Activated naive CD4-positive, alpha-beta T cell treated with anti-CD3 and anti-CD28 coated beads for 36 hours (primary cell): Measurements from ENCODE around the gene SLC39A9. TPM values are rescaled to one million over a fixed set of nuclear protein-coding genes. Genes with fewer than 3 reads are reported as not detected.

Experiments
- CTCF ChIA-PET: fragments of 350-600 bp; sonication (Branson Sonifier 250); formaldehyde crosslinking; loops from one replicate; lab custom pipeline; 2021; ENCODE audit warnings: antibody characterized with exemption; lab: Charles Lee
- DNase-seq: peaks from one replicate; pipeline ENCODE4 v3.0.0-alpha.2; 2020
- H3K27ac Mint-ChIP-seq: one replicate; pipeline ENCODE4 v1.8.0; 2021; ENCODE audit warnings: mild to moderate bottlenecking, mixed read lengths
- H3K27me3 Mint-ChIP-seq: one replicate; pipeline ENCODE4 v1.8.0; 2021; ENCODE audit warnings: low read depth, mixed read lengths
- H3K36me3 Mint-ChIP-seq: one replicate; pipeline ENCODE4 v1.8.0; 2021; ENCODE audit warnings: low read depth, mixed read lengths
- H3K4me1 Mint-ChIP-seq: one replicate; pipeline ENCODE4 v1.8.0; 2021; ENCODE audit warnings: low read depth, mixed read lengths
- H3K4me3 Mint-ChIP-seq: one replicate; pipeline ENCODE4 v1.8.0; 2021; ENCODE audit warnings: mild to moderate bottlenecking, moderate library complexity, mixed read lengths
- H3K9me3 Mint-ChIP-seq: one replicate; pipeline ENCODE4 v1.8.0; 2021; ENCODE audit warnings: mixed read lengths
- intact Hi-C: fragments of 100-400 bp; cut with micrococcal nuclease; formaldehyde crosslinking; loops from one replicate; pipeline ENCODE4 v1.15.1; 2023
- total RNA-seq, 2 experiments: library from RNA; stranded (reverse); gene quantifications; one replicate each; pipeline ENCODE4 v1.2.3, GENCODE V29; 2021

SLC39A9 gene
- total RNA-seq, 2 experiments from 2014 or later, result 53.4 to 54.5 TPM

DNA sequence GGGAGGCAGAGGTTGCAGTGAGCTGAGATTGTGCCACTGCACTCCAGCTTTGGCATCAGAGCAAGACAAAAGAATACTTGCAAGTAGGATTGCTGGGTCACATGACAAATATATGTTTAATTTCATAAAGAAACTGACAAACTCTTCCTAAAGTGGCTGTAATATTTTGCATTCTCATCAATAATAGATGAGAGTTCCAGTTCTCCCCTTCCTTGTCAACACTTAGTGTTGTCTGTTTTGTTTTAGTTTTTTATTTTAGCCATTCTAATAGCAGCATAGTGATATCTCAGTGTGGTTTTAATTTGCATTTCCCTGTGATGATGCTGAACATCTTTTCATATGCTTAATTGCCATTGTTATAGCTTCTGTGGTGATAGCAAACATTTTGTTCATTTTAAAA lies 31.2 kb downstream of the SLC39A9 start:
- H3K36me3 Mint-ChIP-seq, result peaks cover 27% of the 10 kb centered on the region
- H3K9me3 Mint-ChIP-seq, result no peaks in the 10 kb centered on the region
- intact Hi-C loops, result no loop called here

GRCh38 chr14:69430306-69430939 lies 31.9 kb downstream of the SLC39A9 start:
- CTCF ChIA-PET, result interaction anchor here (0.6 kb wide), 1 partner anchor 37 kb away, joined by 3 read pairs; no protein-coding TSS in a partner anchor
- no peak for DNase-seq
- Mint-ChIP-seq H3K27ac (no peak overlapping the region), H3K36me3 (peaks cover 21% of the 10 kb centered on the region), H3K9me3 (no peaks in the 10 kb centered on the region), H3K27me3 (no peaks in the 10 kb centered on the region), H3K4me1 (no peaks in the 10 kb centered on the region), H3K4me3 (no peak overlapping the region)
- intact Hi-C loops, result no loop called here

More for the DNA sequence above, 31.2 kb downstream of the SLC39A9 start:
- H3K4me3 Mint-ChIP-seq, result no peak overlapping the region
- no peak for DNase-seq
- CTCF ChIA-PET, result no interaction called here
- no peaks in the 10 kb centered on the region for H3K4me1 Mint-ChIP-seq
- H3K27ac Mint-ChIP-seq, result no peak overlapping the region
- no peaks in the 10 kb centered on the region for H3K27me3 Mint-ChIP-seq

GRCh38 chr14:69432364-69432763 lies 33.9 kb downstream of the SLC39A9 start:
- intact Hi-C loops, result no loop called here
- CTCF ChIA-PET, result no interaction called here

DNA sequence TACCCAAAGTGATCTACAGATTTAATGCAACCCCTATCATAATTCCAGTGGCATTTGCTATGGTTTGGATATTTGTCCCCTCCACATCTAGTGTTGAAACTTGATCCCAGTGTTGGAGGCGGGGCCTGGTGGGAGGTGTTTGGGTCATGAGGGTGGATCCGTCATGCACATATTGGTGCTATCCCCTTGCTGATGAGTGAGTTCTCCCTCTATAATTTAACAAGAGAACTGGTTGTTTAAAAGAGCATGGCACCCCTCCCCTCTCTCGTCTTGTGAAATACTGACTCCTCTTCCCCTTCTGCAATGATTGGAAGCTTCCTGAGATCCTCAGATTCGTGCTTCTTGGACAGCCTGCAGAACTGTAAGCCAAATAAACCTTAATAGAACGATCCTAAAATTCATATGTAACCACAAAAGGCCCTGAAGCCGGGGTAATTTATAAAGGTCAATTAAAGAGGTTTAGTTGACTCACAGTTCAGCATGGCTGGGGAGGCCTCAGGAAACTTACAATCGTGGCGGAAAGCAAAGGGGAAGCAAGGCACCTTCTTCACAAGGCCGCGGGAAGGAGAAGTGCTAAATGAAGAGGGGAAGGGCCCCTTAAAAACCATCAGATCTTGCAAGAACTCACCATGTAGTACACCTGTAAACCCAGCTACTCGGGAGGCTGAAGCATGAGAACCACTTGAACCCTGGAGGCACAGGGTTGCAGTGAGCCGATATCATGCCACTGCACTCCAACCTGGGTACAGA lies 41.2 kb downstream of the SLC39A9 start:
- intact Hi-C loops, result no loop called here
- Mint-ChIP-seq H3K36me3 (peaks cover 19% of the 10 kb centered on the region), H3K9me3 (no peaks in the 10 kb centered on the region), H3K4me3 (no peak overlapping the region), H3K4me1 (peaks cover 18% of the 10 kb centered on the region), H3K27me3 (no peaks in the 10 kb centered on the region), H3K27ac (no peak overlapping the region)
- DNase-seq, result no peak
- CTCF ChIA-PET, result no interaction called here

More at GRCh38 chr14:69432364-69432763, 33.9 kb downstream of the SLC39A9 start:
- Mint-ChIP-seq H3K27me3 (no peaks in the 10 kb centered on the region), H3K27ac (no peak overlapping the region), H3K4me3 (no peak overlapping the region), H3K4me1 (no peaks in the 10 kb centered on the region), H3K9me3 (no peaks in the 10 kb centered on the region), H3K36me3 (peaks cover 17% of the 10 kb centered on the region)
- DNase-seq, result no peak

DNA sequence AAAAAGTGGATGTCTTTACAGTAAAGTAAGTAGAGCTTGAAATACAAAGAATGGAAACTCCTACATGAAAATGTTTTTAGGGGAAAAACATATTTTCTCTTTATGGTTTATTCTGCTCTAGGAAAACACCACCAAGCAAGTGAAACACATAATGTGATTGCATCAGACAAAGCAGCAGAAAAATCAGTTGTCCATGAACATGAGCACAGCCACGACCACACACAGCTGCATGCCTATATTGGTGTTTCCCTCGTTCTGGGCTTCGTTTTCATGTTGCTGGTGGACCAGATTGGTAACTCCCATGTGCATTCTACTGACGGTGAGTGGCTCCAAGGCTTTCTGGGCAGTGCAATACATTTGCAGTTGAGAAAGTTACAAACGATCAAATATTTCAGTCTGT lies 43.5 kb downstream of the SLC39A9 start:
- peak overlapping the region; percentile 74 for H3K4me3 Mint-ChIP-seq
- H3K9me3 Mint-ChIP-seq, result no peaks in the 10 kb centered on the region
- peaks cover 31% of the 10 kb centered on the region for H3K36me3 Mint-ChIP-seq
- peak; percentile 26 for DNase-seq
- intact Hi-C loops, result loop anchor here (2.0 kb wide), 1 partner anchor 43 kb away; the partner anchor contains the start of genes ERH and SLC39A9
- CTCF ChIA-PET, result no interaction called here
- no peaks in the 10 kb centered on the region for H3K27me3 Mint-ChIP-seq
- H3K4me1 Mint-ChIP-seq, result peaks cover 18% of the 10 kb centered on the region
- H3K27ac Mint-ChIP-seq, result peak overlapping the region; percentile 54

DNA sequence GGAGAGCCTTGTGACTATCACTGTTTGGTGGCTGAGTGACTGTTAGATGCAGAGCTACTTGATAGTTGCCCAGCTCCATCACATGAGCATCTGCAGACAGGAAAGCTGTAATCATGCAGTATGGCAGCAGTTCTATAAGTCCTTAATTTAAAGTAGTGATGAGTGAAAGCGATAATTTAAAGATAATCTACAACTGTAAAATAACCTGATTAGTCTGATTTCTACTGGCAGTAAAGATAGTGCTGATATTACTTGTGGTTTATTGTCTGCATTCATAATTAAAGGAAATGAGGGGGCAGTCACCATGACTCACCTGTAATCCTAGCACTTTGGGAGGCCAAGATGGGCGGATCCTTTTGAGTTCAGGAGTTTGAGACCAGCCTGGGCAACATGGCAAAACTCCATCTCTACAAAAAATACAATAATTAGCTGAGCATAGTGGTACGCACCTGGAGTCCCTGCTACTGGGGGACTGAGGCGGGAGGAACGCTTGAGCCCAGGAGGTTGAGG lies 44.9 kb downstream of the SLC39A9 start:
- no peak for DNase-seq
- H3K9me3 Mint-ChIP-seq, result no peaks in the 10 kb centered on the region
- H3K27ac Mint-ChIP-seq, result peak overlapping the region; percentile 56
- H3K4me3 Mint-ChIP-seq, result peak overlapping the region; percentile 69
- H3K36me3 Mint-ChIP-seq, result peaks cover 33% of the 10 kb centered on the region
- H3K27me3 Mint-ChIP-seq, result no peaks in the 10 kb centered on the region
- CTCF ChIA-PET, result interaction anchor here (0.6 kb wide), 1 partner anchor 315 kb away, joined by 4 read pairs; no protein-coding TSS in a partner anchor
- intact Hi-C loops, result loop anchor here (2.0 kb wide), 1 partner anchor 45 kb away; the partner anchor contains the start of genes ERH and SLC39A9
- peaks cover 18% of the 10 kb centered on the region for H3K4me1 Mint-ChIP-seq

GRCh38 chr14:69449216-69449615 lies 50.7 kb downstream of the SLC39A9 start:
- intact Hi-C loops, result no loop called here
- H3K9me3 Mint-ChIP-seq, result no peaks in the 10 kb centered on the region
- CTCF ChIA-PET, result interaction anchor here (0.6 kb wide), 1 partner anchor 132 kb away, joined by 3 read pairs; no protein-coding TSS in a partner anchor
- H3K4me1 Mint-ChIP-seq, result peaks cover 2% of the 10 kb centered on the region
- DNase-seq, result no peak
- H3K27ac Mint-ChIP-seq, result no peak overlapping the region
- H3K27me3 Mint-ChIP-seq, result no peaks in the 10 kb centered on the region
- no peak overlapping the region for H3K4me3 Mint-ChIP-seq
- H3K36me3 Mint-ChIP-seq, result peaks cover 18% of the 10 kb centered on the region

DNA sequence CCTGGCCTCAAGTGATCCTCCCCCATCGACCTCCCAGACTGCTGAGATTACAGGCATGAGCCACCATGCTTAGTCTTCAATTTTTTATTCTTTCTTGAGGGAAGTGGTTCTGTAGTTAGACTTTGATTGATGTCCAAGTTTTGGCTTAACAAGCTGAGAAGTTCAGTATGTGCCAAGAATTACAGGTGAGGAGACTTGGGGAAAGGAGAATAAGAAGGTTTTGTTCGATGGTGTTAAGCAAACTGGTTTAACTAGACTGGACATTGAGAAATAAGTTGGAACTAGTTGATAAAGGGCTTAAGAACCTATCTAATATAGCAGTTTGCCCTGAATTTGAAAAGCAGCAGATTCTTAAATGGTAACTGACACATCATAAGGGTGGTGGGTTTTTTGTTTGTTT lies 53.4 kb downstream of the SLC39A9 start:
- no peak overlapping the region for H3K4me3 Mint-ChIP-seq
- H3K36me3 Mint-ChIP-seq, result peaks cover 5% of the 10 kb centered on the region
- CTCF ChIA-PET, result interaction anchor here (0.7 kb wide), 1 partner anchor 8 kb away, joined by 3 read pairs; no protein-coding TSS in a partner anchor
- no peak for DNase-seq
- H3K27me3 Mint-ChIP-seq, result no peaks in the 10 kb centered on the region
- intact Hi-C loops, result no loop called here
- peaks cover 2% of the 10 kb centered on the region for H3K4me1 Mint-ChIP-seq
- no peak overlapping the region for H3K27ac Mint-ChIP-seq
- no peaks in the 10 kb centered on the region for H3K9me3 Mint-ChIP-seq

GRCh38 chr14:69458350-69458749 lies 59.9 kb downstream of the SLC39A9 start:
- H3K36me3 Mint-ChIP-seq, result peaks cover 15% of the 10 kb centered on the region
- no peaks in the 10 kb centered on the region for H3K9me3 Mint-ChIP-seq
- H3K27me3 Mint-ChIP-seq, result no peaks in the 10 kb centered on the region
- intact Hi-C loops, result no loop called here
- no peak overlapping the region for H3K4me3 Mint-ChIP-seq
- no peaks in the 10 kb centered on the region for H3K4me1 Mint-ChIP-seq
- CTCF ChIA-PET, result interaction anchor here (0.8 to 3.9 kb wide), 9 partner anchors 53 to 329 kb away, joined by 3 to 39 read pairs (median 4); partner anchors contain the start of genes ERH and SLC39A9
- H3K27ac Mint-ChIP-seq, result no peak overlapping the region
- DNase-seq, result no peak

DNA sequence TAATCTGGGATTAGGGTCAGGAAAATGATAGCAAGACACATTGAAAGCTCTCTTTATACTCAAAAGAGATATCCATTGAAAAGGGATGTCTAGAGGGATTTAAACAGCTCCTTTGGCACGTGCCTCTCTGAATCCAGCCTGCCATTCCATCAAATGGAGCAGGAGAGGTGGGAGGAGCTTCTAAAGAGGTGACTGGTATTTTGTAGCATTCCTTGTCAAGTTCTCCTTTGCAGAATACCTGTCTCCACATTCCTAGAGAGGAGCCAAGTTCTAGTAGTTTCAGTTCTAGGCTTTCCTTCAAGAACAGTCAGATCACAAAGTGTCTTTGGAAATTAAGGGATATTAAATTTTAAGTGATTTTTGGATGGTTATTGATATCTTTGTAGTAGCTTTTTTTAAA lies 60.6 kb downstream of the SLC39A9 start:
- CTCF ChIA-PET, result interaction anchor here (0.7 to 3.9 kb wide), 18 partner anchors 16 to 330 kb away, joined by 3 to 39 read pairs (median 4); partner anchors contain the start of genes ERH, GALNT16 and SLC39A9
- Mint-ChIP-seq H3K27ac (no peak overlapping the region), H3K9me3 (no peaks in the 10 kb centered on the region), H3K4me1 (no peaks in the 10 kb centered on the region), H3K36me3 (peaks cover 15% of the 10 kb centered on the region), H3K27me3 (no peaks in the 10 kb centered on the region), H3K4me3 (no peak overlapping the region)
- intact Hi-C loops, result no loop called here
- no peak for DNase-seq

DNA sequence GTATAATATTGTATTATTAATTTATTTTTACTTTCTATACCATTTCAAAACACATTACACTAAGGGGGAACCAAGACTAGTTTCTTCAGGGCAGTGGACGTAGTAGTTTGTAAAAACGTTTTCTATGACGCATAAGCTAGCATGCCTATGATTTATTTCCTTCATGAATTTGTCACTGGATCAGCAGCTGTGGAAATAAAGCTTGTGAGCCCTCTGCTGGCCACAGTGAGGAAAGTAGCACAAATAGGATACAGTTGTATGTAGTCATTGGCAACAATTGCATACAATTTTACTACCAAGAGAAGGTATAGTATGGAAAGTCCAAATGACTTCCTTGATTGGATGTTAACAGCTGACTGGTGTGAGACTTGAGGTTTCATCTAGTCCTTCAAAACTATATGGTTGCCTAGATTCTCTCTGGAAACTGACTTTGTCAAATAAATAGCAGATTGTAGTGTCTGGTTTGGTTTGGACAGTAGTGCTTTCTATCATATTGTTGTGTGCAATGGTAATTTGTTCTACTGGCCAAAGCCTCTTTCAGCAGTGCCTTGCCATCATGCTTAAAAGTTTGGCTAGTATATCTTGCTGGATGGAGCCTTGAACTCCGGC lies 61.7 kb downstream of the SLC39A9 start:
- H3K4me1 Mint-ChIP-seq, result no peaks in the 10 kb centered on the region
- peaks cover 15% of the 10 kb centered on the region for H3K36me3 Mint-ChIP-seq
- peak; percentile 80 for DNase-seq
- no peak overlapping the region for H3K27ac Mint-ChIP-seq
- no peaks in the 10 kb centered on the region for H3K27me3 Mint-ChIP-seq
- CTCF ChIA-PET, result interaction anchor here (0.7 to 3.9 kb wide), 19 partner anchors 9 to 590 kb away, joined by 3 to 39 read pairs (median 4); partner anchors contain the start of genes ERH, GALNT16 and SLC39A9
- intact Hi-C loops, result loop anchor here (1.0 kb wide), 3 partner anchors 199 to 331 kb away; no protein-coding TSS in a partner anchor
- no peaks in the 10 kb centered on the region for H3K9me3 Mint-ChIP-seq
- no peak overlapping the region for H3K4me3 Mint-ChIP-seq

DNA sequence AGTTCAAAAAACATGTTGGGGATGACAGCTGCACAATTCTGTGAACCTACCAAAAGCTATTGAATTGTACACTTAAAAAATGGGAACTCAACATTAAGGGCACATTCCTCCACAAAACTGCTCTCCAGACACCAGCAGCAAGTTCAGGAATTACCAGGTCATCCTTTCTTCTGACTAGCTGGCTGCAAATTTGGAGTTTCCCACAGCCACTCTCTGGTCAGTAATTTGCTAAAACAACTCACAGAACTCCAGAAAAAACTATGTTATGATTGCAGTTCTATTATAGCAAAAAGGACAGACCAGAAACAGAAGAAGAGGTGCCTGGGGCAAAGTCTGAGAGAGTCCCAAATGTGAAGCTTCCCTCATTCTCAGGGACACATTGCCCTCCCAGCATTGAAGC lies 65.9 kb downstream of the SLC39A9 start:
- CTCF ChIA-PET, result interaction anchor here (0.6 to 2.4 kb wide), 3 partner anchors 10 to 222 kb away, joined by 3 to 6 read pairs (median 3); partner anchors contain the start of gene GALNT16
- H3K9me3 Mint-ChIP-seq, result no peaks in the 10 kb centered on the region
- H3K27ac Mint-ChIP-seq, result no peak overlapping the region
- H3K36me3 Mint-ChIP-seq, result peaks cover 7% of the 10 kb centered on the region
- H3K4me3 Mint-ChIP-seq, result no peak overlapping the region
- H3K27me3 Mint-ChIP-seq, result no peaks in the 10 kb centered on the region
- no peak for DNase-seq
- intact Hi-C loops, result no loop called here
- no peaks in the 10 kb centered on the region for H3K4me1 Mint-ChIP-seq
